Upper lobe of left lung (tissue), 4 donors: ENCODE measurements around the gene SLC12A7.

ENCODE experiments used
- POLR2A ChIP-seq, 4 donors: fragments of 450-650 bp; IDR thresholded peaks; one replicate each; pipeline ENCODE4 v1.5.1; 2016 to 2017; ENCODE audit warnings: antibody characterized with exemption in 4 of 4, mild to moderate bottlenecking in 2 of 4
- TF ChIP-seq, protein P1 (sequence below), 6 experiments: fragments of 450-650 bp in 4 of 6; fragments of 200-600 bp in 2 of 6; sonication (generic) in 2 of 6; IDR thresholded peaks; one replicate each; pipeline ENCODE4 v1.5.1; 2016 to 2019; ENCODE audit warnings: antibody characterized with exemption in 6 of 6

DNA sequence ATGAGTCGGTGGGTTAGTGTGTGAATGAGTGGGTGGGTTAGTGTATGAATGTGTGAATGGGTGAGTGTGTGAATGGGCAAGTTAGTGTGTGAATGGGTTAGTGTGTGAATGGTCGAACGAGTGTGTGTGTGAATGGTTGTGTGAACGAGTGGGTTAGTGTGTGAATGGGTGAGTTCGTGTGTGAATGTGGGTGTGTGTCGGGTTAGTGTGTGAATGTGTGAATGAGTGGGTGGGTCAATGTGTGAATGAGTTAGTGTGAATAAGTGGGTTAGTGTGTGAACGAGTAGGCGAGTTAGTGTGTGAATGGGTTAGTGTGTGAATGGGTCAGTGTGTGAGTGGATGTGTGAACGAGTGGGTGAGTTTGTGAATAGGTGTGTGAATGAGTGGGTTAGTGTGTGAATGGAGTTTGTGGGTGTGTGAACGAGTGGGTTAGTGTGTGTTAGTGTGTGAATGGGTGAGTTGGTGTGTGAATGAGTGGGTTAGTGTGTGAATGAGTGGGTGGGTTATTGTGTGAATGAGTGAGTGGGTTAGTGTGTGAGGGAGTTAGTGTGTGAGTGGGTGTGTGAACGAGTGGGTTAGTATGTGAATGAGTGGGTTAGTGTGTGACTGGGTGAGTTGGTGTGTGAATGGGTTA is 64.4 kb downstream of the SLC12A7 start:
- TF ChIP-seq, protein P1, sequence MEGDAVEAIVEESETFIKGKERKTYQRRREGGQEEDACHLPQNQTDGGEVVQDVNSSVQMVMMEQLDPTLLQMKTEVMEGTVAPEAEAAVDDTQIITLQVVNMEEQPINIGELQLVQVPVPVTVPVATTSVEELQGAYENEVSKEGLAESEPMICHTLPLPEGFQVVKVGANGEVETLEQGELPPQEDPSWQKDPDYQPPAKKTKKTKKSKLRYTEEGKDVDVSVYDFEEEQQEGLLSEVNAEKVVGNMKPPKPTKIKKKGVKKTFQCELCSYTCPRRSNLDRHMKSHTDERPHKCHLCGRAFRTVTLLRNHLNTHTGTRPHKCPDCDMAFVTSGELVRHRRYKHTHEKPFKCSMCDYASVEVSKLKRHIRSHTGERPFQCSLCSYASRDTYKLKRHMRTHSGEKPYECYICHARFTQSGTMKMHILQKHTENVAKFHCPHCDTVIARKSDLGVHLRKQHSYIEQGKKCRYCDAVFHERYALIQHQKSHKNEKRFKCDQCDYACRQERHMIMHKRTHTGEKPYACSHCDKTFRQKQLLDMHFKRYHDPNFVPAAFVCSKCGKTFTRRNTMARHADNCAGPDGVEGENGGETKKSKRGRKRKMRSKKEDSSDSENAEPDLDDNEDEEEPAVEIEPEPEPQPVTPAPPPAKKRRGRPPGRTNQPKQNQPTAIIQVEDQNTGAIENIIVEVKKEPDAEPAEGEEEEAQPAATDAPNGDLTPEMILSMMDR (IDR thresholded peaks at IDR 0.05) = no peak
- no peak for TF ChIP-seq POLR2A (IDR thresholded peaks at IDR 0.05)
